Loucy (cell line): ENCODE measurements around the gene HERC2.

Source experiments
- H2AFZ ChIP-seq: fragments of 200-600 bp; sonication (generic); 2 replicates; pipeline ENCODE4 v1.6.0; 2016; ENCODE audit warnings: antibody characterized with exemption, mild to moderate bottlenecking, low read length, moderate library complexity
- H3F3A ChIP-seq: fragments of 200-600 bp; 2 replicates; pipeline ENCODE4 v1.6.0; 2016; ENCODE audit warnings: antibody characterized with exemption, low read depth, mild to moderate bottlenecking
- H3K27me3 ChIP-seq: fragments of 200-600 bp; sonication (generic); 2 replicates; pipeline ENCODE4 v1.6.1; 2014; ENCODE audit warnings: low read length, mild to moderate bottlenecking; ENCODE audit not compliant: insufficient read depth, poor library complexity, severe bottlenecking
- H3K36me3 ChIP-seq: fragments of 200-600 bp; sonication (generic); 2 replicates; pipeline ENCODE4 v1.6.1; 2016; ENCODE audit warnings: low read length; ENCODE audit not compliant: insufficient read depth
- H3K4me1 ChIP-seq: fragments of 200-600 bp; sonication (generic); 2 replicates; pipeline ENCODE4 v1.5.1; 2014; ENCODE audit warnings: low read length, mild to moderate bottlenecking; ENCODE audit not compliant: insufficient read depth, poor library complexity, severe bottlenecking
- H3K4me2 ChIP-seq: fragments of 200-600 bp; sonication (generic); 2 replicates; pipeline ENCODE4 v1.6.0; 2014; ENCODE audit warnings: antibody characterized with exemption, low read length, low read depth, mild to moderate bottlenecking; ENCODE audit not compliant: poor library complexity, severe bottlenecking
- H3K4me3 ChIP-seq: fragments of 200-600 bp; sonication (generic); 2 replicates; pipeline ENCODE4 v1.5.1; 2014; ENCODE audit warnings: low read length, mild to moderate bottlenecking, mixed read lengths; ENCODE audit not compliant: poor library complexity, severe bottlenecking
- H3K79me2 ChIP-seq: fragments of 200-600 bp; sonication (generic); 2 replicates; pipeline ENCODE4 v1.6.1; 2014; ENCODE audit warnings: low read length; ENCODE audit not compliant: insufficient read depth
- H3K9ac ChIP-seq: fragments of 200-600 bp; sonication (generic); 2 replicates; pipeline ENCODE4 v1.6.0; 2014; ENCODE audit warnings: mild to moderate bottlenecking, low read depth, low read length, moderate library complexity; ENCODE audit not compliant: poor library complexity, severe bottlenecking
- H3K9me2 ChIP-seq: fragments of 200-600 bp; sonication (generic); replicated peaks from 2 replicates; pipeline ENCODE4 v1.6.1; 2016; ENCODE audit warnings: low read depth, low read length, mixed read lengths
- H3K9me3 ChIP-seq: fragments of 200-600 bp; sonication (generic); 2 replicates; pipeline ENCODE4 v1.6.1; 2014; ENCODE audit warnings: mild to moderate bottlenecking, antibody characterized with exemption, low read length, low read depth; ENCODE audit not compliant: insufficient read depth
- H4K20me1 ChIP-seq: fragments of 200-600 bp; sonication (generic); 2 replicates; pipeline ENCODE4 v1.6.0; 2014; ENCODE audit warnings: antibody characterized with exemption, low read length, mild to moderate bottlenecking; ENCODE audit not compliant: insufficient read depth, poor library complexity, severe bottlenecking
- CTCF ChIP-seq: fragments of 200-600 bp; sonication (generic); conservative IDR thresholded peaks from 2 replicates; pipeline ENCODE4 v1.5.1; 2014; ENCODE audit warnings: mild to moderate bottlenecking, antibody characterized with exemption, low read length
- EZH2phosphoT487 ChIP-seq: fragments of 200-600 bp; IDR thresholded peaks from 2 replicates; pipeline ENCODE4 v1.6.1; 2018; ENCODE audit warnings: antibody characterized with exemption, mild to moderate bottlenecking, moderate library complexity, borderline replicate concordance

Gene HERC2

DNA sequence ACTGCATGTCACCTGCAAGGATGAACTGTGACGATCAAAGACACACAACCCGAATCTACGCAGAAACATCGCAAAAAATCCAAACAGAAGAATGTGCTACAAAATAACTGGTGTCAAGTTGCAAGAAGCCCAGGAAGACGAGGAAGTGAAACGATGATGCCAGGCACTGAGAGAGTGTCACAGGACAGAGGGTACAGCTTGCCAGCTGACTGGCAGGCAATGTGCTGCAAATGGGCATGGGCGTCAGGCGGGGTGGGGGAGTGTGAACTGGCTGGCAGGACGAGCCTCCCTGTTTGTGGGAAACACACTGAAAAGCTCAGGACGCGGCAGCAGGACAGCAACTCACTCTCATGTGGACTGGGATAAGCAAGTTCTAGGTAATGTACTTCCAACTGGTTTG lies 193.9 kb downstream of the HERC2 start:
- TF ChIP-seq CTCF (no peak), EZH2phosphoT487 (no peak)
- Histone ChIP-seq H3K9ac (no peak overlapping the region), H3K4me2 (no peak overlapping the region), H4K20me1 (no peaks in the 10 kb centered on the region), H3K79me2 (no peaks in the 10 kb centered on the region), H2AFZ (no peak overlapping the region), H3F3A (no peaks in the 10 kb centered on the region), H3K4me1 (no peaks in the 10 kb centered on the region), H3K36me3 (peaks cover 51% of the 10 kb centered on the region; the same call in 1 of the 2 replicates), H3K27me3 (no peaks in the 10 kb centered on the region), H3K9me3 (no peaks in the 10 kb centered on the region), H3K4me3 (no peak overlapping the region), H3K9me2 (no peaks in the 10 kb centered on the region)

- no peaks in the 10 kb centered on the region for H4K20me1 ChIP-seq
- H3K4me1 ChIP-seq = no peaks in the 10 kb centered on the region
- no peaks in the 10 kb centered on the region for H3F3A ChIP-seq
- H3K9me3 ChIP-seq = no peaks in the 10 kb centered on the region
- H2AFZ ChIP-seq = no peak overlapping the region
- no peak overlapping the region for H3K9ac ChIP-seq
- no peaks in the 10 kb centered on the region for H3K27me3 ChIP-seq
- no peaks in the 10 kb centered on the region for H3K79me2 ChIP-seq
- H3K9me2 ChIP-seq = no peaks in the 10 kb centered on the region
- H3K4me2 ChIP-seq = no peak overlapping the region
- no peak overlapping the region for H3K4me3 ChIP-seq
- TF ChIP-seq EZH2phosphoT487 = no peak
- no peak for TF ChIP-seq CTCF
- peaks cover 48% of the 10 kb centered on the region; the same call in 1 of the 2 replicates for H3K36me3 ChIP-seq
Measured at GRCh38 chr15:28127036-28127435, 194.9 kb downstream of the HERC2 start.

- no peaks in the 10 kb centered on the region for H3K79me2 ChIP-seq
- H2AFZ ChIP-seq = no peak overlapping the region
- H3K9me3 ChIP-seq = no peaks in the 10 kb centered on the region
- no peaks in the 10 kb centered on the region for H3K9me2 ChIP-seq
- H3F3A ChIP-seq = no peaks in the 10 kb centered on the region
- no peaks in the 10 kb centered on the region for H3K4me1 ChIP-seq
- no peak overlapping the region for H3K4me3 ChIP-seq
- H4K20me1 ChIP-seq = no peaks in the 10 kb centered on the region
- peaks cover 42% of the 10 kb centered on the region; the same call in 1 of the 2 replicates for H3K36me3 ChIP-seq
- no peaks in the 10 kb centered on the region for H3K27me3 ChIP-seq
- no peak overlapping the region for H3K9ac ChIP-seq
- TF ChIP-seq CTCF (peak; percentile 77), EZH2phosphoT487 (no peak)
- H3K4me2 ChIP-seq = no peak overlapping the region
Measured at GRCh38 chr15:28125673-28126651, 196.0 kb downstream of the HERC2 start.
